B cell (primary cell): ENCODE results near the gene RING1. TPM values are rescaled to one million over a fixed set of nuclear protein-coding genes. Genes with fewer than 3 reads are reported as not detected.

Experiments
- ATAC-seq: fragments of 200-7000 bp; cut with Tn5 transposase; one replicate; pipeline ENCODE4 v1.10.0; 2021; ENCODE audit warnings: low read depth, mild to moderate bottlenecking, moderate number of reproducible peaks, moderate library complexity
- CTCF ChIA-PET: fragments of 350-600 bp; sonication (Branson Sonifier 250); formaldehyde crosslinking; loops from one replicate; lab custom pipeline; 2021; ENCODE audit warnings: antibody characterized with exemption, inconsistent platforms; lab: Charles Lee
- POLR2A ChIA-PET: fragments of 350-600 bp; sonication (Branson Sonifier 250); formaldehyde crosslinking; loops from one replicate; lab custom pipeline; 2021; ENCODE audit warnings: antibody characterized with exemption; lab: Charles Lee
- DNase-seq: peaks from one replicate; pipeline ENCODE4 v3.0.0; 2013
- H2AFZ ChIP-seq: 2 replicates; pipeline ENCODE4 v1.6.1; 2012; ENCODE audit warnings: mild to moderate bottlenecking, low read depth, low read length; ENCODE audit not compliant: insufficient read depth, poor library complexity, severe bottlenecking
- H3K27ac ChIP-seq, 2 donors: 1 replicate in 1 of 2; 2 replicates in 1 of 2; pipeline ENCODE4 v1.5.1; 2012 to 2013; ENCODE audit warnings: low read length in 2 of 2, mild to moderate bottlenecking in 2 of 2, moderate library complexity in 1 of 2
- H3K27me3 ChIP-seq, 4 experiments: fragments of 200-600 bp in 1 of 4; sonication (generic) in 1 of 4; replicated peaks in 1 of 4; 1 replicate in 2 of 4; 2 replicates in 2 of 4; pipeline versions ENCODE4 v1.6.1 to v1.7.0; 2013 to 2016; ENCODE audit warnings: low read length in 3 of 4, mild to moderate bottlenecking in 2 of 4, mixed read lengths in 1 of 4, moderate library complexity in 1 of 4; ENCODE audit not compliant: insufficient read depth in 4 of 4, control insufficient read depth in 3 of 4; ENCODE audit errors: control extremely low read depth in 1 of 4
- H3K36me3 ChIP-seq, 2 experiments: replicated peaks in 1 of 2; 1 replicate in 1 of 2; 2 replicates in 1 of 2; pipeline versions ENCODE4 v1.6.1 to v1.7.1; 2013; ENCODE audit warnings: low read length in 1 of 2; ENCODE audit not compliant: insufficient read depth in 2 of 2, control insufficient read depth in 1 of 2; ENCODE audit errors: control extremely low read depth in 1 of 2, extremely low read depth in 1 of 2
- H3K4me1 ChIP-seq, 2 donors: fragments of 200-600 bp in 1 of 2; sonication (generic) in 1 of 2; 1 replicate in 1 of 2; 2 replicates in 1 of 2; pipeline versions ENCODE4 v1.5.1 to v1.6.1; 2013 to 2017; ENCODE audit warnings: low read length in 2 of 2; ENCODE audit not compliant: control insufficient read depth in 2 of 2, insufficient read depth in 2 of 2
- H3K4me2 ChIP-seq: replicated peaks from 2 replicates; pipeline ENCODE3; 2012; ENCODE audit warnings: mild to moderate bottlenecking, low read depth, low read length; ENCODE audit not compliant: poor library complexity, severe bottlenecking
- H3K4me3 ChIP-seq, 5 experiments: fragments of 200-600 bp in 1 of 5; sonication (generic) in 1 of 5; 1 replicate in 3 of 5; 2 replicates in 2 of 5; pipeline versions ENCODE4 v1.5.1 to v1.7.0; 2011 to 2016; ENCODE audit warnings: low read length in 4 of 5, mild to moderate bottlenecking in 4 of 5, low read depth in 2 of 5, control low read depth in 1 of 5, moderate library complexity in 1 of 5; ENCODE audit not compliant: insufficient read depth in 1 of 5; ENCODE audit errors: control extremely low read depth in 1 of 5, extremely low read depth in 1 of 5
- H3K79me2 ChIP-seq: fragments of 200-600 bp; sonication (generic); one replicate; pipeline ENCODE4 v1.6.0; 2016; ENCODE audit warnings: low read length; ENCODE audit not compliant: control insufficient read depth, insufficient read depth
- H3K9ac ChIP-seq: fragments of 200-600 bp; sonication (generic); 2 replicates; pipeline ENCODE4 v1.6.1; 2017; ENCODE audit warnings: mild to moderate bottlenecking, low read length, moderate library complexity
- H3K9me3 ChIP-seq, 3 donors: one replicate each; pipeline versions ENCODE4 v1.6.1 to v1.7.1; 2013; ENCODE audit warnings: low read length in 2 of 3; ENCODE audit not compliant: control insufficient read depth in 2 of 3, insufficient read depth in 1 of 3; ENCODE audit errors: control extremely low read depth in 1 of 3
- H4K20me1 ChIP-seq: 2 replicates; pipeline ENCODE4 v1.6.0; 2012; ENCODE audit warnings: mild to moderate bottlenecking, low read length; ENCODE audit not compliant: insufficient read depth, control insufficient read depth, poor library complexity, severe bottlenecking
- H3K27ac Mint-ChIP-seq: one replicate; pipeline ENCODE4 v1.8.0; 2021; ENCODE audit warnings: mixed read lengths
- H3K27me3 Mint-ChIP-seq: one replicate; pipeline ENCODE4 v1.8.0; 2021; ENCODE audit warnings: mixed read lengths
- H3K4me1 Mint-ChIP-seq: one replicate; pipeline ENCODE4 v1.8.0; 2021; ENCODE audit warnings: mixed read lengths
- H3K4me3 Mint-ChIP-seq: one replicate; pipeline ENCODE4 v1.8.0; 2021; ENCODE audit warnings: mixed read lengths
- H3K9me3 Mint-ChIP-seq: one replicate; pipeline ENCODE4 v1.8.0; 2022; ENCODE audit warnings: mixed read lengths; ENCODE audit not compliant: insufficient read depth
- CTCF ChIP-seq: fragments of 200-600 bp; IDR thresholded peaks from one replicate; pipeline ENCODE4 v1.8.0; 2022; ENCODE audit warnings: antibody characterized with exemption, mild to moderate bottlenecking
- EZH2 ChIP-seq: IDR thresholded peaks from 2 replicates; pipeline ENCODE4 v1.6.1; 2012; ENCODE audit warnings: borderline replicate concordance, low read depth, mild to moderate bottlenecking, moderate library complexity, low read length; ENCODE audit not compliant: insufficient read depth, poor library complexity, severe bottlenecking
- WGBS: methylation state at CpG from one replicate; pipeline ENCODE4 v1.1.5; 2013; ENCODE audit warnings: missing lambda C conversion rate; ENCODE audit not compliant: insufficient coverage; 5-methylcytosine and 5-hydroxymethylcytosine counted together
- intact Hi-C: fragments of 100-400 bp; cut with micrococcal nuclease; formaldehyde crosslinking; loops from one replicate; pipeline ENCODE4 v1.10.0; 2022
- polyA plus RNA-seq: library from polyadenylated mRNA; depleted of rRNA; stranded (reverse); fragments of >200 nt; gene quantifications from 2 replicates; pipeline ENCODE4 v1.2.3, GENCODE V29; 2012
- total RNA-seq, 2 donors: library from RNA; stranded (reverse); fragments of 120-200 nt in 1 of 2; gene quantifications; 1 replicate in 1 of 2; 2 replicates in 1 of 2; pipeline versions ENCODE4 v1.2.3 to v1.2.4, GENCODE V29; 2013 to 2022

Gene RING1
- total and polyA plus RNA-seq, 2 donors (not counting 1 experiment from before 2014, with no cell fraction given): 37.1 to 44.2 TPM

DNA sequence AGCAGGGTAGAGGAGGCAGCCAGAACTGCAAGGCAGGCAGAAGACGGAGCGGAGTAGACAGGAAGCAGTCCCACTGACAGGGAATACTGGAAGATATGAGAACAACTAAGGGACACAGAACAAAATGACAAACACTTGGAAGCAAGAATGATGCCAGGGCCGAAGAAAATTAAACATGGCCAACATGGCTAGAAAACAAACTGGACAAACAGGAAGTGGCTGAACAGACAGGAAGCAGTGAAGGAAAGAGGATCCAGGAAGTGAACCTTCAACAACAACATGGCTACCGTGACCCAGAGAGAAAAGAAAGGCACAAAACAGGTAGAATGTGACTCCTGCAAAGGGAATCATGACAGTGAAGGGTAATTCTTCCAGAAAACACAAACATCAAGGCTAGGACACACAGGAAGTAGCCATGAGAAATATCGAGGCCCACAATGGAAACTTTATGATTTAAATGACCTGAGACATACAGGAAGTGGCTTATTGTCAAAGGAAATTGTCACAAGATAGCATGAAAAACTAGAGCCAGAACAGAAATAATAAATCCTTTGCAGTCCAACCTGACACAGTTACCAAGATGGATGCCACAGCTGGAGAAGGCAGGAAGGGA lies 25.1 kb upstream of the RING1 start:
- Mint-ChIP-seq H3K27ac (peak overlapping the region; percentile 78), H3K9me3 (peaks cover 12% of the 10 kb centered on the region), H3K27me3 (peaks cover 29% of the 10 kb centered on the region), H3K4me3 (peak overlapping the region; percentile 64), H3K4me1 (peaks cover 17% of the 10 kb centered on the region)
- peak overlapping the region in 1 of 2 donors; percentile 0 for H3K27ac ChIP-seq
- POLR2A ChIA-PET: interaction anchor here (0.6 kb wide), 1 partner anchor 256 kb away, joined by 5 read pairs; no protein-coding TSS in a partner anchor
- H3K4me2 ChIP-seq: peak overlapping the region; percentile 56
- H3K79me2 ChIP-seq: no peaks in the 10 kb centered on the region
- TF ChIP-seq CTCF (no peak), EZH2 (no peak)
- H3K4me3 ChIP-seq: peak overlapping the region in 2 of 5 experiments; percentile 6 to 42
- peak overlapping the region; percentile 42 for H3K9ac ChIP-seq
- peaks cover 14 to 15% of the 10 kb centered on the region in 2 donors for H3K4me1 ChIP-seq
- ATAC-seq: no peak
- CTCF ChIA-PET: interaction anchor here (0.6 to 1.1 kb wide), 7 partner anchors 21 to 225 kb away, joined by 3 to 6 read pairs (median 3); no protein-coding TSS in a partner anchor
- no peaks in the 10 kb centered on the region for H4K20me1 ChIP-seq
- H3K27me3 ChIP-seq: peaks cover 0 to 25% (median 3%) of the 10 kb centered on the region in 4 experiments
- no peak for DNase-seq
- intact Hi-C loops: no loop called here
- peaks cover 0 to 16% (median 5%) of the 10 kb centered on the region in 3 donors for H3K9me3 ChIP-seq
- H3K36me3 ChIP-seq: no peaks in the 10 kb centered on the region
- 93% methylated on average over 2 of the region's 5 CpGs for WGBS
- H2AFZ ChIP-seq: peak overlapping the region; percentile 83

GRCh38 chr6:33185190-33185589 lies 23.1 kb upstream of the RING1 start:
- peaks cover 12% of the 10 kb centered on the region for H3K9me3 Mint-ChIP-seq
- WGBS: 91% methylated on average over 6 of the region's 9 CpGs
- Histone ChIP-seq H4K20me1 (no peaks in the 10 kb centered on the region), H3K36me3 (no peaks in the 10 kb centered on the region), H3K79me2 (no peaks in the 10 kb centered on the region), H2AFZ (no peak overlapping the region), H3K27me3 (peaks cover 0 to 42% (median 6%) of the 10 kb centered on the region in 4 experiments), H3K9ac (no peak overlapping the region), H3K4me3 (no peak overlapping the region), H3K4me1 (peaks cover 14 to 15% of the 10 kb centered on the region in 2 donors), H3K27ac (no peak overlapping the region), H3K4me2 (no peak overlapping the region), H3K9me3 (peaks cover 0 to 16% (median 5%) of the 10 kb centered on the region in 3 donors)
- H3K27me3 Mint-ChIP-seq: peaks cover 38% of the 10 kb centered on the region
- CTCF ChIA-PET: interaction anchor here (2.7 kb wide), 1 partner anchor 12 kb away, joined by 8 read pairs; no protein-coding TSS in a partner anchor
- H3K27ac Mint-ChIP-seq: no peak overlapping the region
- ATAC-seq (no peak), DNase-seq (no peak)
- no peak overlapping the region for H3K4me3 Mint-ChIP-seq
- intact Hi-C loops: no loop called here
- POLR2A ChIA-PET: no interaction called here
- TF ChIP-seq EZH2: no peak
- no peak for TF ChIP-seq CTCF
- peaks cover 17% of the 10 kb centered on the region for H3K4me1 Mint-ChIP-seq
